ENCODE results near the gene VPS4A. TPM values are rescaled to one million over a fixed set of nuclear protein-coding genes. Genes with fewer than 3 reads are reported as not detected.

The VPS4A gene
- total and polyA plus RNA-seq, 4 donors: 13.3 to 15.7 (median 14.5) TPM

- Histone ChIP-seq H3K4me1 (ENCODE audit: control insufficient read depth in 4 of 4, insufficient read depth in 4 of 4, low read length in 3 of 4) (peaks cover 3 to 11% (median 8%) of the 10 kb centered on the region in 4 donors), H3K36me3 (ENCODE audit: control insufficient read depth in 4 of 4, insufficient read depth in 3 of 4, low read depth in 1 of 4, low read length in 3 of 4) (peaks cover 1 to 13% (median 7%) of the 10 kb centered on the region in 4 donors), H3K27ac (ENCODE audit: low read depth in 1 of 2, low read length in 2 of 2) (no peak overlapping the region), H3K9me3 (ENCODE audit: control insufficient read depth in 4 of 4, low read length in 3 of 4) (no peaks in the 10 kb centered on the region), H3K9ac (ENCODE audit: low read depth in 1 of 2, low read length in 2 of 2) (no peak overlapping the region), H3K27me3 (ENCODE audit: control insufficient read depth in 4 of 4, insufficient read depth in 4 of 4, low read length in 3 of 4) (no peaks in the 10 kb centered on the region), H3K4me3 (ENCODE audit: low read depth in 1 of 3, low read length in 3 of 3) (no peak overlapping the region)
- no peak for TF ChIP-seq YY1 (IDR thresholded peaks at IDR 0.05)
- no peak for TF ChIP-seq RXRA (IDR thresholded peaks at IDR 0.05)
- no peak for TF ChIP-seq RAD21 (IDR thresholded peaks at IDR 0.05)
- TF ChIP-seq JUND (IDR thresholded peaks at IDR 0.05): no peak
- TF ChIP-seq, protein P1, sequence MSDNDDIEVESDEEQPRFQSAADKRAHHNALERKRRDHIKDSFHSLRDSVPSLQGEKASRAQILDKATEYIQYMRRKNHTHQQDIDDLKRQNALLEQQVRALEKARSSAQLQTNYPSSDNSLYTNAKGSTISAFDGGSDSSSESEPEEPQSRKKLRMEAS (IDR thresholded peaks at IDR 0.05): no peak
- TF ChIP-seq FOXA2 (IDR thresholded peaks at IDR 0.05): no peak
- TF ChIP-seq FOXA1 (IDR thresholded peaks at IDR 0.05): no peak
- no peak for TF ChIP-seq HNF4A (conservative IDR thresholded peaks at IDR 0.05)
- no peak for TF ChIP-seq GABPA (IDR thresholded peaks at IDR 0.05 in 1 of 2, conservative IDR thresholded peaks at IDR 0.05 in 1 of 2)
- TF ChIP-seq, protein P2, sequence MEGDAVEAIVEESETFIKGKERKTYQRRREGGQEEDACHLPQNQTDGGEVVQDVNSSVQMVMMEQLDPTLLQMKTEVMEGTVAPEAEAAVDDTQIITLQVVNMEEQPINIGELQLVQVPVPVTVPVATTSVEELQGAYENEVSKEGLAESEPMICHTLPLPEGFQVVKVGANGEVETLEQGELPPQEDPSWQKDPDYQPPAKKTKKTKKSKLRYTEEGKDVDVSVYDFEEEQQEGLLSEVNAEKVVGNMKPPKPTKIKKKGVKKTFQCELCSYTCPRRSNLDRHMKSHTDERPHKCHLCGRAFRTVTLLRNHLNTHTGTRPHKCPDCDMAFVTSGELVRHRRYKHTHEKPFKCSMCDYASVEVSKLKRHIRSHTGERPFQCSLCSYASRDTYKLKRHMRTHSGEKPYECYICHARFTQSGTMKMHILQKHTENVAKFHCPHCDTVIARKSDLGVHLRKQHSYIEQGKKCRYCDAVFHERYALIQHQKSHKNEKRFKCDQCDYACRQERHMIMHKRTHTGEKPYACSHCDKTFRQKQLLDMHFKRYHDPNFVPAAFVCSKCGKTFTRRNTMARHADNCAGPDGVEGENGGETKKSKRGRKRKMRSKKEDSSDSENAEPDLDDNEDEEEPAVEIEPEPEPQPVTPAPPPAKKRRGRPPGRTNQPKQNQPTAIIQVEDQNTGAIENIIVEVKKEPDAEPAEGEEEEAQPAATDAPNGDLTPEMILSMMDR (IDR thresholded peaks at IDR 0.05; ENCODE audit: low read depth, low read length, missing input control): no peak
- no peak for TF ChIP-seq SP1 (IDR thresholded peaks at IDR 0.05)
- no peak for TF ChIP-seq HNF4G (IDR thresholded peaks at IDR 0.05)
- TF ChIP-seq, protein P3, sequence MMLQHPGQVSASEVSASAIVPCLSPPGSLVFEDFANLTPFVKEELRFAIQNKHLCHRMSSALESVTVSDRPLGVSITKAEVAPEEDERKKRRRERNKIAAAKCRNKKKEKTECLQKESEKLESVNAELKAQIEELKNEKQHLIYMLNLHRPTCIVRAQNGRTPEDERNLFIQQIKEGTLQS (IDR thresholded peaks at IDR 0.05): no peak
- TF ChIP-seq, protein P4, sequence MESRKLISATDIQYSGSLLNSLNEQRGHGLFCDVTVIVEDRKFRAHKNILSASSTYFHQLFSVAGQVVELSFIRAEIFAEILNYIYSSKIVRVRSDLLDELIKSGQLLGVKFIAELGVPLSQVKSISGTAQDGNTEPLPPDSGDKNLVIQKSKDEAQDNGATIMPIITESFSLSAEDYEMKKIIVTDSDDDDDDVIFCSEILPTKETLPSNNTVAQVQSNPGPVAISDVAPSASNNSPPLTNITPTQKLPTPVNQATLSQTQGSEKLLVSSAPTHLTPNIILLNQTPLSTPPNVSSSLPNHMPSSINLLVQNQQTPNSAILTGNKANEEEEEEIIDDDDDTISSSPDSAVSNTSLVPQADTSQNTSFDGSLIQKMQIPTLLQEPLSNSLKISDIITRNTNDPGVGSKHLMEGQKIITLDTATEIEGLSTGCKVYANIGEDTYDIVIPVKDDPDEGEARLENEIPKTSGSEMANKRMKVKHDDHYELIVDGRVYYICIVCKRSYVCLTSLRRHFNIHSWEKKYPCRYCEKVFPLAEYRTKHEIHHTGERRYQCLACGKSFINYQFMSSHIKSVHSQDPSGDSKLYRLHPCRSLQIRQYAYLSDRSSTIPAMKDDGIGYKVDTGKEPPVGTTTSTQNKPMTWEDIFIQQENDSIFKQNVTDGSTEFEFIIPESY (IDR thresholded peaks at IDR 0.05): no peak
- TF ChIP-seq EGR1 (IDR thresholded peaks at IDR 0.05; ENCODE audit: low read depth in 2 of 2): no peak
- no peak for TF ChIP-seq REST (IDR thresholded peaks at IDR 0.05)
- WGBS: 97% methylated on average over 6 of the region's 6 CpGs
- no peak for DNase-seq (ENCODE audit: low spot score)
Observed at GRCh38 chr16:69348222-69348621, 37.1 kb downstream of the VPS4A start.

DNA sequence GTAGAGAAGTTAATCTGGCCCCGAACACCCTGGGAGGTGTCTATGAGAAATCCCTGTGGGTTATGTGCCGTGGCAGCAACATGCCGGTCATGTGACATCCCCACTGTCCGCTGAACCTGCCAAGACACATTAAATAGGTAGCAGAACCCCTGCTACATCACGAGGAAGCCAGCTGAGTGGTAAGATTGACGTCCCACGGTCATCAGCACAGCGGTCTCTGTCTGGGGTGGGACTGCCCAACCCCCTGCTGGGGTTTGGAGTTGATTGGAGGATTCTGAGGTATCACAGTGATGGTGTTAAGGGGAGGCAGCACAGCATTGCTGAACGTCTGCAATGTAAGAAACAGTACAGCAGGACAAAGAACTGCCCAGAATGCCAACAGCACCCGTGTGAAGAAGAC, 38.4 kb downstream of the VPS4A start:
- Histone ChIP-seq H3K4me1 (ENCODE audit: control insufficient read depth in 4 of 4, insufficient read depth in 4 of 4, low read length in 3 of 4) (peaks cover 3 to 11% (median 8%) of the 10 kb centered on the region in 4 donors), H3K9ac (ENCODE audit: low read depth in 1 of 2, low read length in 2 of 2) (no peak overlapping the region), H3K27me3 (ENCODE audit: control insufficient read depth in 4 of 4, insufficient read depth in 4 of 4, low read length in 3 of 4) (no peaks in the 10 kb centered on the region), H3K9me3 (ENCODE audit: control insufficient read depth in 4 of 4, low read length in 3 of 4) (no peaks in the 10 kb centered on the region), H3K4me3 (ENCODE audit: low read depth in 1 of 3, low read length in 3 of 3) (no peak overlapping the region), H3K27ac (ENCODE audit: low read depth in 1 of 2, low read length in 2 of 2) (no peak overlapping the region), H3K36me3 (ENCODE audit: control insufficient read depth in 4 of 4, insufficient read depth in 3 of 4, low read depth in 1 of 4, low read length in 3 of 4) (peaks cover 0 to 6% (median 2%) of the 10 kb centered on the region in 4 donors)
- WGBS: 94% methylated on average over 10 of the region's 10 CpGs
- no peak for DNase-seq (ENCODE audit: low spot score)
- TF ChIP-seq, protein P1 (IDR thresholded peaks at IDR 0.05): no peak
- TF ChIP-seq HNF4G (IDR thresholded peaks at IDR 0.05) (no peak), REST (IDR thresholded peaks at IDR 0.05) (no peak), EGR1 (IDR thresholded peaks at IDR 0.05; ENCODE audit: low read depth in 2 of 2) (no peak), FOXA2 (IDR thresholded peaks at IDR 0.05) (no peak), YY1 (IDR thresholded peaks at IDR 0.05) (no peak), SP1 (IDR thresholded peaks at IDR 0.05) (no peak), FOXA1 (IDR thresholded peaks at IDR 0.05) (no peak)
- TF ChIP-seq, protein P4 (IDR thresholded peaks at IDR 0.05): no peak
- TF ChIP-seq, protein P3 (IDR thresholded peaks at IDR 0.05): no peak

Measured in liver (tissue), 9 donors.